C4-2B (cell line): ENCODE measurements around the gene U2AF2.

Experiments
- ZFX ChIP-seq: fragments of 450-650 bp; IDR thresholded peaks from 2 replicates; pipeline ENCODE4 v1.6.1; 2017
- TF ChIP-seq, protein P1 (sequence below): fragments of 450-650 bp; conservative IDR thresholded peaks from 2 replicates; pipeline ENCODE4 v1.5.1; 2017; ENCODE audit warnings: mild to moderate bottlenecking

GRCh38 chr19:55624109-55625003, 30.5 kb upstream of the U2AF2 start, which contains the start of gene ZNF784:
- TF ChIP-seq, protein P1, sequence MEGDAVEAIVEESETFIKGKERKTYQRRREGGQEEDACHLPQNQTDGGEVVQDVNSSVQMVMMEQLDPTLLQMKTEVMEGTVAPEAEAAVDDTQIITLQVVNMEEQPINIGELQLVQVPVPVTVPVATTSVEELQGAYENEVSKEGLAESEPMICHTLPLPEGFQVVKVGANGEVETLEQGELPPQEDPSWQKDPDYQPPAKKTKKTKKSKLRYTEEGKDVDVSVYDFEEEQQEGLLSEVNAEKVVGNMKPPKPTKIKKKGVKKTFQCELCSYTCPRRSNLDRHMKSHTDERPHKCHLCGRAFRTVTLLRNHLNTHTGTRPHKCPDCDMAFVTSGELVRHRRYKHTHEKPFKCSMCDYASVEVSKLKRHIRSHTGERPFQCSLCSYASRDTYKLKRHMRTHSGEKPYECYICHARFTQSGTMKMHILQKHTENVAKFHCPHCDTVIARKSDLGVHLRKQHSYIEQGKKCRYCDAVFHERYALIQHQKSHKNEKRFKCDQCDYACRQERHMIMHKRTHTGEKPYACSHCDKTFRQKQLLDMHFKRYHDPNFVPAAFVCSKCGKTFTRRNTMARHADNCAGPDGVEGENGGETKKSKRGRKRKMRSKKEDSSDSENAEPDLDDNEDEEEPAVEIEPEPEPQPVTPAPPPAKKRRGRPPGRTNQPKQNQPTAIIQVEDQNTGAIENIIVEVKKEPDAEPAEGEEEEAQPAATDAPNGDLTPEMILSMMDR: no peak
- no peak for TF ChIP-seq ZFX
